ENCODE data around the gene CTSV.
"Not testable (repeated sequence)": the region's sequence is repeated elsewhere in the genome, so short reads cannot be mapped to it uniquely, and the experiment has no call there.

The CTSV gene

DNA sequence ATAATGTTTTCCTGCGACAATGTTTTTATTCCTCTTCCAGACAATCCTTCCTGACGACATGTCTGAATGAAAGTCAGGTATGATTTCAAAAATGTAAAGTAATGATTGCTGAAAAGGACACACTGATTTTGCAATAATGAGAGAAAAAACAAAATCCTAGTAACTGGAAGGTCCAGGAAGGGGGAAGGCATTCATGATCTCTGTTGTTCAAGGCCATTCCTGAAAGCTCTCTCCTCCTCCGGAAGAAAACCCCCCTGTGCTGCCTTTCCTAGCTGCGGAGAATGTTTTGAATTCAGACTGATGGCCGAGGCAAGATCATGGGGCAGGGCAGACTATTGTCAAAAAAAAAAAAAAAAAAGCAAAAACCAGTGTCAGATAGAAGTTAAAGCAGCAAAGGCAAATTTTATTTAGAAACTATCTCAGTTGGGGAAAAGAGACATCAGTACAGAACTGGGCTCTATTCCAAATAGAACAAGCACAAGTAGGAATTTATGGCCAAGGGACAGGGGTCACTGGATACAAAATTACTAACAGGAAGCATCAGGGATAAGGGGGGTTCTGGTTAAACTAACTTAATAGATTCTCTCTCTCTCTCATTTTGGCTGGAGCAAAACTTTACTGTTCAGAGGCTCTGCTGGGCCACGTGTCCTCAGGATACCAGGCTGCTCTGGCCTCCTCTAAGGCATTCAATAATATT lies 36.5 kb upstream of the CTSV start:
- no peak for DNase-seq (ENCODE audit: low spot score)
- H3K27ac ChIP-seq: no peak overlapping the region
- ChIA-PET POLR2A (ENCODE audit: low non-redundant PET) (no interaction called here), CTCF (interaction anchor here (0.7 kb wide), 1 partner anchor 843 kb away, joined by 5 read pairs; no protein-coding TSS in a partner anchor)
- TF ChIP-seq, protein P1, sequence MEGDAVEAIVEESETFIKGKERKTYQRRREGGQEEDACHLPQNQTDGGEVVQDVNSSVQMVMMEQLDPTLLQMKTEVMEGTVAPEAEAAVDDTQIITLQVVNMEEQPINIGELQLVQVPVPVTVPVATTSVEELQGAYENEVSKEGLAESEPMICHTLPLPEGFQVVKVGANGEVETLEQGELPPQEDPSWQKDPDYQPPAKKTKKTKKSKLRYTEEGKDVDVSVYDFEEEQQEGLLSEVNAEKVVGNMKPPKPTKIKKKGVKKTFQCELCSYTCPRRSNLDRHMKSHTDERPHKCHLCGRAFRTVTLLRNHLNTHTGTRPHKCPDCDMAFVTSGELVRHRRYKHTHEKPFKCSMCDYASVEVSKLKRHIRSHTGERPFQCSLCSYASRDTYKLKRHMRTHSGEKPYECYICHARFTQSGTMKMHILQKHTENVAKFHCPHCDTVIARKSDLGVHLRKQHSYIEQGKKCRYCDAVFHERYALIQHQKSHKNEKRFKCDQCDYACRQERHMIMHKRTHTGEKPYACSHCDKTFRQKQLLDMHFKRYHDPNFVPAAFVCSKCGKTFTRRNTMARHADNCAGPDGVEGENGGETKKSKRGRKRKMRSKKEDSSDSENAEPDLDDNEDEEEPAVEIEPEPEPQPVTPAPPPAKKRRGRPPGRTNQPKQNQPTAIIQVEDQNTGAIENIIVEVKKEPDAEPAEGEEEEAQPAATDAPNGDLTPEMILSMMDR (conservative IDR thresholded peaks at IDR 0.05; ENCODE audit: low read depth): no peak

DNA sequence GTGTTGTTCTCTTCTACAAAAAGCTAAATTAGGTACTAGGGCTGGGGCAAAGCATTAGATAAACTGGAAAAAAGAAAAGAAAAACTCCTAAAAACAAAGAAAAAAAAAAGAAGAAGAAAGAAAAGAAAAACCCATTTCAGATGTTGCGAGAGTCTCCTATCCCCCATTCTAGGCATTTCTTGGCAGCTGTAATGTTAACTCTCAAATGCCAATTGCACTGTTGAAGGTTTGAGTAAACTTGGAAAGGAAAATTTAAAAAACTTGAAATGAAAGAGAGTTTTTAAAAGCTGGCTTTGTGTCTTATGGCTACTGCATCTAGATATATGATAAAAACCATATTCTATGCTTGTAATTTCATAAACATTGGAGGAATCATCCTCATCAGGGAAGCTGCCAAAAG lies 34.6 kb upstream of the CTSV start:
- POLR2A ChIA-PET (ENCODE audit: low non-redundant PET): no interaction called here
- no peak for DNase-seq (ENCODE audit: low spot score)
- CTCF ChIA-PET: interaction anchor here (0.6 kb wide), 1 partner anchor 215 kb away, joined by 4 read pairs; no protein-coding TSS in a partner anchor
- TF ChIP-seq, protein P1 (conservative IDR thresholded peaks at IDR 0.05; ENCODE audit: low read depth): no peak
- H3K27ac ChIP-seq: no peak overlapping the region

DNA sequence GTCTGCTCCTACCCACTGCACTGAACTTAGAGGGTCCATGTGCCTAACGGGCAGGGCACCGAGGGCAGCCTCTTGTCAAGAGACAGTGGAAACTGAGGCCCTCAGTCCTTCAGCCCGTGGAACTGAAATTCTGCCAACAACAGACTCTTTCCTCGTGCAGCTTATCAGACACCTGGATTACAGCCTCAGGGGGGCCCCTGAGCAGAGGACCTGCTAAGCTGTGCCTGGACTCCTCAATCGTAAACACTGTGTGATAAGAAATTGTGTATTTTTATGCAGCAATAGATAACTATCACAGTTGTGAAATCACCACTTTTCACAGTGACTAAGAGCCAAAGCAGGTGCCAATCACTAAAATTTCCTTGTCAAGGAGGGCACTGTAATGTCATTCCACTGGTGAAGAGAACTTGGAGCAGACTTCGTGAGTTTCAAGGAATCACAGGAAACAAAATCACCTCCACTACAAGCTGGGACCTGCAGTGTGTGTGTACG lies 33.4 kb upstream of the CTSV start:
- TF ChIP-seq, protein P1 (conservative IDR thresholded peaks at IDR 0.05; ENCODE audit: low read depth): no peak
- DNase-seq (ENCODE audit: low spot score): no peak
- ChIA-PET CTCF (no interaction called here), POLR2A (ENCODE audit: low non-redundant PET) (no interaction called here)
- no peak overlapping the region for H3K27ac ChIP-seq

DNA sequence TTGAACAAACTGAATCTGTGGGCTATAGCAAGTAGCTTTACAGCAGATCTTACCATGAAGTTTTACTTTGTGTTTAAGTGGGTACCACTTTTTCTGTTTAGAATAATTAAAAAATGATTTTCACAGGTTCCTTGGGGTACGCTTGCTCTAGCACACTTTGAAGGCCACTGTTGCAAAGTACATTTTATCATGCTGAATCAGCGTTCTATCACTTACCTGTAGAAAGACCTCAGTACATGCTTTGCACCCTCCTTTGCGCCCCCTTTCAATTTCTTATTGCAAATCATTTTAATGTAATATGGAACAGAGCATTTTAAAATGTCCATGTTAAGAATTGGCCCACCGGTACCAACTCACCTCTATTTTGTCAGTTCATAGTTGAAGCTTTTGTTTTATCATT lies 31.4 kb upstream of the CTSV start:
- H3K27ac ChIP-seq; DNase-seq (ENCODE audit: low spot score); CTCF ChIA-PET; POLR2A ChIA-PET (ENCODE audit: low non-redundant PET): not testable (repeated sequence)

DNA sequence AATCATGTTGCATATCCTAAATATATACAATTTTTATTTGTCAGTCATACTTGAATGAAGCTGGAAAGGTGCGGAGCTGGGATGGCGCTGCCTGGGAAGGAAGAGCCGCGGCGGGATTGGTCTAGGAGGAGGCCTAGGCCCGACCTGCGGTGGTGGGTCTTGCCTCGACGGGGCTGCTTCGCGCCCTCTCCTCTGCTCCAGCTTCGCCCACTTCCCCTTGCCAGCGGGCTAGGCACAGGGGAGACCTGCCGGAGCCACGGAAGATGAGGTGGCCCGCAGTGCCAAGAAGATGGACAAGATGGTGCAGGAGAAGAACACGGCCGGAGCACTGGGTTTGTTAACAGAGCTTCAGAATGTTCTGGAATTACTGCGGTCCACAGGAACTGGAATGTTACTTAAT lies 28.5 kb upstream of the CTSV start:
- TF ChIP-seq, protein P1 (conservative IDR thresholded peaks at IDR 0.05; ENCODE audit: low read depth): no peak
- no peak for DNase-seq (ENCODE audit: low spot score)
- POLR2A ChIA-PET (ENCODE audit: low non-redundant PET): no interaction called here
- CTCF ChIA-PET: no interaction called here
- no peak overlapping the region for H3K27ac ChIP-seq

DNA sequence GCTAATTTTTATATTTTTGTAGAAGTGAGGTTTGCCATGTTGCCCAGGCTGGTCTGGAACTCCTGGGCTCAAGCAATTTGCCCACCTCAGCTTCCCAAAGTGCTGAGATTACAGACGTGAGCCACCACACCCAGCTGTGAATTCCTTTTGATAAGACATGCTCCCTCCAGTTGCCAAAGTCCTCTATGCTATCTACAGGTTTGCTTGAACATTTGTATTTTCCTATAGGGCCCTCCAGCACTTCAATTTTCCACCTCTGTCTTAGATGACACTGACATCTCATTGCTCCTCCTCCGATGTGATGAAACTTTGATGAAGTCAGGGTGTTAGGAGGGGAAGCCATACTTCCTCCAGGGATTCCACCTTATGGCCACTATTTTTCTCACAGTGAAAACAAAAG lies 25.2 kb upstream of the CTSV start:
- ChIA-PET POLR2A (ENCODE audit: low non-redundant PET) (no interaction called here), CTCF (interaction anchor here (0.7 kb wide), 2 partner anchors 693 to 1555 kb away, joined by 3 read pairs; no protein-coding TSS in a partner anchor)
- TF ChIP-seq, protein P1 (conservative IDR thresholded peaks at IDR 0.05; ENCODE audit: low read depth): no peak
- H3K27ac ChIP-seq: no peak overlapping the region
- DNase-seq (ENCODE audit: low spot score): no peak

DNA sequence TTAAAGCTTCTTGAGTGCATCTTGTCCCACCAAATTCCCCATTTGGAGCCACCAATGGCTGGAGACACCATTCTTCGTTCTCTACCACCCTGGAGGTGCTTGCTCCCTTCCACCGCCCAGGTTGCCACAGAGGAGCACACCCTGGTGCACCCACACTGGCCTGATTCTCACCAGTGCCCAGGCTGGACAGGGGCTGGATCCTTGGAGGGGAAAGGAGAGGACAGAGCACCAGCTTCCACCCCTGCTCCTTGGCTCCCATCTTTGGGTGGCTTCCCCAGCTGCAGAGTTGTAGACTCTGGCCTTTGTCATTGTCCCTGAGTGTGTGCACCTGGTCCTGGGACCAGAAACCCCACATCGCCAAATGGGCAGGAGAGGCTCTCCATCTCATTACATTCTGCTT lies 21.9 kb upstream of the CTSV start:
- DNase-seq (ENCODE audit: low spot score): no peak
- no peak overlapping the region for H3K27ac ChIP-seq
- POLR2A ChIA-PET (ENCODE audit: low non-redundant PET): no interaction called here
- TF ChIP-seq, protein P1 (conservative IDR thresholded peaks at IDR 0.05; ENCODE audit: low read depth): no peak
- CTCF ChIA-PET: interaction anchor here (0.6 kb wide), 1 partner anchor 168 kb away, joined by 4 read pairs; no protein-coding TSS in a partner anchor
